Small intestine (tissue), 7 donors: ENCODE results near the gene LRRC56. TPM values are rescaled to one million over a fixed set of nuclear protein-coding genes. Genes with fewer than 3 reads are reported as not detected.

Experiments used
- DNase-seq, 2 donors: peaks; one replicate each; pipeline versions ENCODE4 v3.0.0 to v3.0.0-alpha.2; 2013
- FAIRE-seq: peaks from 2 replicates; lab custom pipeline; 2012; peaks lifted over from hg19 to GRCh38; lab: Jason Lieb, UNC
- H3K27ac ChIP-seq, 3 donors: one replicate each; pipeline ENCODE4 v1.5.1; 2013; ENCODE audit warnings: low read length in 2 of 3, mild to moderate bottlenecking in 2 of 3, control low read depth in 1 of 3, inconsistent platforms in 1 of 3, low read depth in 1 of 3, moderate library complexity in 1 of 3
- H3K27me3 ChIP-seq, 3 donors: one replicate each; pipeline ENCODE4 v1.6.1; 2013; ENCODE audit warnings: low read length in 3 of 3, inconsistent platforms in 1 of 3; ENCODE audit not compliant: control insufficient read depth in 3 of 3, insufficient read depth in 3 of 3
- H3K36me3 ChIP-seq, 3 donors: one replicate each; pipeline ENCODE4 v1.6.1; 2013; ENCODE audit warnings: low read length in 3 of 3, inconsistent platforms in 1 of 3, low read depth in 1 of 3, mild to moderate bottlenecking in 1 of 3, moderate library complexity in 1 of 3; ENCODE audit not compliant: control insufficient read depth in 3 of 3, insufficient read depth in 2 of 3
- H3K4me1 ChIP-seq, 3 donors: one replicate each; pipeline ENCODE4 v1.6.1; 2013; ENCODE audit warnings: low read length in 2 of 3, inconsistent platforms in 1 of 3, low read depth in 1 of 3, mild to moderate bottlenecking in 1 of 3, moderate library complexity in 1 of 3; ENCODE audit not compliant: control insufficient read depth in 3 of 3, insufficient read depth in 2 of 3
- H3K4me3 ChIP-seq, 3 donors: one replicate each; pipeline ENCODE4 v1.5.1; 2013; ENCODE audit warnings: low read length in 3 of 3, control low read depth in 1 of 3, inconsistent platforms in 1 of 3, low read depth in 1 of 3, mild to moderate bottlenecking in 1 of 3, moderate library complexity in 1 of 3
- H3K9me3 ChIP-seq, 2 donors: one replicate each; pipeline ENCODE4 v1.6.1; 2013; ENCODE audit warnings: low read depth in 1 of 2, low read length in 1 of 2; ENCODE audit not compliant: control insufficient read depth in 2 of 2, insufficient read depth in 1 of 2
- WGBS, 3 donors: extraction: QIAGEN DNeasy Blood & Tissue Kit; methylation state at CpG; one replicate each; pipeline ENCODE4 v1.1.7; 2013; 5-methylcytosine and 5-hydroxymethylcytosine counted together
- polyA plus RNA-seq, 4 donors: library from polyadenylated mRNA; stranded (reverse) in 3 of 4; unstranded in 1 of 4; fragments of 200-250 nt in 3 of 4; fragments of 120-200 nt in 1 of 4; gene quantifications; one replicate each; pipeline versions ENCODE4 v1.2.1 to v1.2.3, GENCODE V29; 2013
- donor health status: healthy with polysubstance abuse.
- donor health status: control.
- donor health status: control.
- donor health status: Bipolar disorder and iron deficiency.
- donor health status: healthy.

Gene LRRC56
- polyA plus RNA-seq, 4 donors: 0.54 to 2.7 (median 1.0) TPM

DNA sequence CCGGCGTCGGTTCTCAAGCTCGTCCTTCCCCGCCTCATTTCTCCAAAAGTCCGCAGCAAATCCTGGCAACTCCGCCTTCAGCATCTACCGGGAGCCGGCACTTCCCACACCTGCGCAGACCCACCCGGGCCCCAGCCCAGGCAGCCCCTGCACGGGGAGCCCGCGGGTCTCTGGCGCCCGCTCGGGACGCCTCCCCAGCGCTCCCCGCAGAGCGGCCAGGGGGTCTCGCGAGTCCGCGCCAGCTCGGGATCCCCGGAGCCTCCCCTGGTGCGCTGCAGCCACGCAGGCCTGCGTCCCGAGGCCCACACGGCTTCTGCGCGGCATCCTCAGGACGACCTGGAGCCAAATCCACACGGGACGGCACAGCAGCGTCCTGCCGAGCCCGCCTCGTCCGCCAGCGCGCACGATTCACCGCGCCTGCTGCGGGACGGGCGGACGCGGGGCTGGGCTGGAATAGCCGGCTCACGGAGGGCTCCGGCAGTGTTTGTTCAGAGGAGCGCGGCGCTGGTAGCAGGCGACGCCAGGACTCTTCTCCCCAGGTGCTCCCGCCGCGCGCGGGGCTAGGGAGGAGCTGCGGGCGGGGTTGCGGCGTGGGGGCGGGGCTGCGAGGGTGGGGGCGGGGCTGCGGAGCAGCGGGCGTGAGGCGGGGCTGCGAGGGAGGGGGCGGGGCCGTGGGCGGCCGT lies 38.1 kb downstream of the LRRC56 start:
- Histone ChIP-seq H3K36me3 (peaks cover 0 to 27% (median 0%) of the 10 kb centered on the region in 3 donors), H3K27ac (peak overlapping the region in 2 of 3 donors; percentile 17 to 49), H3K4me1 (peaks cover 15 to 44% (median 32%) of the 10 kb centered on the region in 3 donors), H3K9me3 (no peaks in the 10 kb centered on the region), H3K27me3 (peaks cover 0 to 22% (median 7%) of the 10 kb centered on the region in 3 donors), H3K4me3 (peak overlapping the region; percentile 35 to 64 (median 40))
- DNase-seq (peak; percentile 82 to 83), FAIRE-seq (no peak)
- 1% methylated on average over 61 to 77 of the region's 81 CpGs for WGBS, 3 donors

DNA sequence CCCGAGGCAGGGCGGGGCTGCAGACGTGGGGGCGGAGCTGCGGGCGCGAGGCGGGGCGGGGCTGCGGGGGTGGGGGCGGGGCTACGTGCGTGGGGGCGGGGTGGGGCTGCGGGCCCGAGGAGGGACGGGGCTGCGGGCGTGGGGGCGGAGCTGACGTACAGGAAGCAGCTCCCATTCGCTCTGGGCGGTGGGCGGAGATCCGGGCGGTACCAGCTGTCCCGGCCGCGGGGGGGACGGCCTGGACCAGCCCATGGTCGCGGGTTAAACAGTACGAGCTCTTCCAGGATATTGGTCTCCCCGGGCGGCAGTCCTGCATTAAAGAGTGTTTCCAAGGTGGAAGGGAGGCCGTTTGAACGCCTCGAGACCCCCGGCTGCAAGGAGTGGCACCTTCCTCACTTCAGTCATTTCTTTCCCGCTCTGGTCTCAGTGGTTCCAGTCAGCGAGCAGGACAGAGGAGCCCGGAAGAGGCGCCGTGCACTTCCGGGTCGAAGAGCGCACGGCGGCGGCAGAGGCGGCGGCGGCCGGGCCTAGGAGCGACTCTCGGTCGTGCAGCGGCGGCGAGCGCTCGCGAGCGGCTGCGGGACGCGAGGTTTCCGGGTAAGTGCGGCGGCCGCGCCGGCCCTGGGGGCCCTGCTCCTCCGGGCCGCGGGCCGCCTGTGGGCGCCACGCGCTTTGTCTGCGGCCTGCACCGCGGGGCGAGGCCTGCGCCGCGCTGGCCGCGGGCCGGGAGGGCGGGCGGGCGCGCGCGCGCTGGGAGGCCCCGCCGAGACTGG lies 38.9 kb downstream of the LRRC56 start, which contains the start of gene PHRF1:
Gene PHRF1, plus strand, starts transcription at position 475 of the 773 bp plus-strand sequence. CDS start 5,043 bp downstream, outside the sequence.
- no peak for FAIRE-seq

DNA sequence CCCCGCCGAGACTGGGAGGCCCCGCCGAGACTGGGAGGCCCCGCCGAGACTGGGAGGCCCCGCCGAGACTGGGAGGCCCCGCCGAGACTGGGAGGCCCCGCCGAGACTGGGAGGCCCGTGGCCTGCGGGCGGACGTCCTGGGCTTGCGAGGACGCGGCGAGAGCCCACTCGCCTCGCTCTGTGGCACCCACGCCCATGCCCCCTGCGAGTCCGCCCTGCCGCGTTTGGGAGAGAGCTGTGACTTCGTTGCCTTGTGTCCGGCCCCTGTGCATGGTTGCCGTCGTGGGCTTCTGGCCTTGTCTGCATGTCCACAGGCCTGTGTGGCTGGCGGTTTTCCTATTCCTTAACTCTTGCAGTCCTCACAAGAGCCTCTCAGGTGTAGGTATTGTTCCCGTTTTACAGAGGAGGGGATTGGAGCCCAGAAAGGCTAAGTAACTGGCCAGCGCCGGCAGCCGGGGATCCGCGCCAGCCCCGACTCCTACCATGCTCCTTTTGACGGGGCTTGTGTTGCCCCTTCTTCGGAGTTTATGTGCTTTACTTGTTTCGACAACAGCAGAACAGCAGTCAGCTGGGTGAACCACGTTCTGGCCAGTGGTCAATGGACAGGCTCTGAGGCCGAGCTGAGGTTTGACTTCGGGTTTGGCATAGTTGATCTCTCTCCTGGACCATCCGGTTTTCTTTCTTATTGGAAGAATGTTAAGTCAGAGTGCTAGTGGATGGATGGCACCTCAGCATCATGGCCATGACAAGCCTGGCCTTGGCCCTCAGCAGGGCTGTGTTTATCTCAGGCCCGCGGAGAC lies 39.7 kb downstream of the LRRC56 start:
- H3K4me3 ChIP-seq: peak overlapping the region; percentile 77 to 92 (median 88)
- 2 to 3% (median 3%) methylated on average over 34 to 45 of the region's 48 CpGs for WGBS, 3 donors
- H3K36me3 ChIP-seq: peaks cover 0 to 38% (median 3%) of the 10 kb centered on the region in 3 donors
- H3K27me3 ChIP-seq: peaks cover 0 to 22% (median 5%) of the 10 kb centered on the region in 3 donors
- H3K9me3 ChIP-seq: no peaks in the 10 kb centered on the region
- H3K4me1 ChIP-seq: peaks cover 16 to 49% (median 32%) of the 10 kb centered on the region in 3 donors
- peak overlapping the region; percentile 69 to 92 (median 82) for H3K27ac ChIP-seq
- DNase-seq (peak in 1 of 2 donors; percentile 55), FAIRE-seq (no peak)

More for the DNA sequence above, 38.9 kb downstream of the LRRC56 start, which contains the start of gene PHRF1:
- peaks cover 16 to 46% (median 32%) of the 10 kb centered on the region in 3 donors for H3K4me1 ChIP-seq
- 0 to 1% (median 1%) methylated on average over 40 to 99 of the region's 99 CpGs for WGBS, 3 donors
- DNase-seq: peak; percentile 91 to 97
- peak within 1 kb of the TSS; percentile 88 to 95 (median 92) for H3K4me3 ChIP-seq
- peaks cover 0 to 30% (median 0%) of the 10 kb centered on the region in 3 donors for H3K36me3 ChIP-seq
- no peaks in the 10 kb centered on the region for H3K9me3 ChIP-seq
- peak within 1 kb of the TSS; percentile 83 to 99 (median 96) for H3K27ac ChIP-seq
- peaks cover 0 to 22% (median 7%) of the 10 kb centered on the region in 3 donors for H3K27me3 ChIP-seq

DNA sequence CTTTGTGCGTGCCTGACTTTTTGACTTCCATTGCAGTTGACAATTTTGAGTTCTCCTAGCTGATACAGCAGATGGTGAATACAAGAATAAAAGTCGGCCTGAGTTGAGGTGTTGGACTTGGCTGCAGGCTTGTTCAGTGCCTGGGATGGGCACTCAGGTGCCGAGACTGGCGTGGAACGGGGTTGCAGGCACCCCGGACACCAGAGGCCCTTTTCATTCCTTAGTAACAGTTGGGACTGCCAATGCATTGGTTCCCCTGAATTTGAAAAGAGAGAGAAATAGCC lies 40.2 kb downstream of the LRRC56 start:
- peaks cover 16 to 49% (median 32%) of the 10 kb centered on the region in 3 donors for H3K4me1 ChIP-seq
- WGBS, 3 donors: 17 to 50% (median 33%) methylated on average over 6 of the region's 6 CpGs
- DNase-seq: no peak
- H3K27me3 ChIP-seq: peaks cover 0 to 22% (median 5%) of the 10 kb centered on the region in 3 donors
- peak overlapping the region; percentile 69 to 92 (median 82) for H3K27ac ChIP-seq
- no peaks in the 10 kb centered on the region for H3K9me3 ChIP-seq
- FAIRE-seq: no peak
- H3K36me3 ChIP-seq: peaks cover 0 to 43% (median 3%) of the 10 kb centered on the region in 3 donors
- peak overlapping the region; percentile 77 to 92 (median 88) for H3K4me3 ChIP-seq

DNA sequence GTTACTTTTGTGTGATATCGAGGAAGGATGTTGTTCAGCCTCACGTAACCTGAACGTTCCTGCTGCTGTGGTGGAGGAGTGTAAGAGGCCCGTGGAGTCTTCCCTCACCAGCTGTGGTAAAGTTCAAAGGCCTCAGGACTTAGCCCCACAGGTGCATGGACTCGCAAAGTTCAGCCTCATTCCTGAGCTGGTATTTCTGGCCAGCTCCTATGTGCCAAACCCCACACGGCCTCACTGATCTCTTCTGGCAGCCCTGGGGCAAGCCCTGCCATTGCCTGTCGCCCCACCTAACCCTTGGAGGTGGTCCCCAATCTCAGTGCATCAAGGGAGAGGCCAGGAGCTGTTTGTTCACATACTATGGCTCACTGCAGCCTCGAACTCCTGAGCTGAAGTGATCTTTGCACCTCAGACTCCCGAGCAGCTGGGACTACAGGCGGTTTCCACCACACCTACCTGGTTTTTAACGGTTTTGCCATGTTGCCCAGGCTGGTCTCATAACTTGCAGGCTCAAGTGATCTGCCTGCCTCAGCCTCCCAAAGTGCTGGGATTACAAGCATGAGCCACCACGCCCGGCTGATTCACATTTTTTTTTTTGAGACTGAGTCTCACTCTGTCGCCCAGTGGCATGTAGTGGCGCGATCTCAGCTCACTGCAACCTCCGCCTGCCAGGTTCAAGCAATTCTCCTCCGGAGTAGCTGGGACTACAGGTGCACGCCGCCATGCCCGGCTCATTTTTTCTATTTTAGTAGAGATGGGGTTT lies 41.1 kb downstream of the LRRC56 start:
- peaks cover 3 to 52% (median 3%) of the 10 kb centered on the region in 3 donors for H3K36me3 ChIP-seq
- H3K27me3 ChIP-seq: peaks cover 0 to 14% (median 5%) of the 10 kb centered on the region in 3 donors
- peak overlapping the region; percentile 50 to 92 (median 82) for H3K27ac ChIP-seq
- peak overlapping the region in 2 of 3 donors; percentile 77 to 92 for H3K4me3 ChIP-seq
- 38 to 62% (median 44%) methylated on average over 21 of the region's 21 CpGs for WGBS, 3 donors
- H3K9me3 ChIP-seq: no peaks in the 10 kb centered on the region
- FAIRE-seq (no peak), DNase-seq (peak; percentile 59 to 75)
- H3K4me1 ChIP-seq: peaks cover 16 to 46% (median 32%) of the 10 kb centered on the region in 3 donors

DNA sequence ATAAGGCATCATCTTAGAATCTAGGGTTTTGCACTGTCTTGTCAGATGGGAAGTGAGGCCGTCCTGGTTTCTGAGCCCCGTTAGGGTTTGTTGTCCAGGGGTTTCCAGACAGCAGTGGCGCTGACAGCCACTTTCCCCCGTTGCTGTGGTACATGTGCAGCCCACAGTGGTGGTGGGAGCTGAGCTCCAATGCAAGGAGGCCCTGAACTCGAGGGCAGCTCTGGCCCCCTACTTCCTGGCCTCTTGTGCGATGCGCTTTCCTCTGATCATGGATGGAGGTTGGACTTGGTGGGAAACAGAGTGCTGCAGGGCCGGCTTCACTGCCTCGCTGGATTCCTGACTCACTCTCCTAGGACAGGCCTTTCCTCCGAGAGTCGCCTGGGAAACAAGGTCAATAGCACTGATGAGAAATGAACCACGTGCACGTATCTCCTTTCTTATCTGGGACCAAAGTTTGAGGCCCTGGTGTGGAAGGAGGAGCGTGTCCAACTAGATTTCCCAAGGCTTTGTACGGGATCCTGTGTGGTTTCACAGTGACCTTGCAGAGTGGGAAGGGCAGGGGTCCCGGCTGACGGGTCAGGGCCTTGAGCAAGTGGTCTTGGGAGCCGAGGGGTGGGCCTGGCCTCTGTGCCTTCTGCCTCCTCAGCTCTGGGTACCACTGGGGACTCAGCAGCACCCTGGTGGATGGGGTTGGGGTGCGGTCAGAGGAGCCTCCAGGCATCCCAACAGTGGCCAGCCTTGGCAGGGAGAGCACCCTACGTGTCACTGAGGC lies 42.7 kb downstream of the LRRC56 start:
- DNase-seq (peak; percentile 91 to 96), FAIRE-seq (no peak)
- H3K36me3 ChIP-seq: peaks cover 3 to 68% (median 8%) of the 10 kb centered on the region in 3 donors
- H3K27ac ChIP-seq: peak overlapping the region; percentile 57 to 92 (median 74)
- H3K9me3 ChIP-seq: no peaks in the 10 kb centered on the region
- H3K4me1 ChIP-seq: peaks cover 15 to 37% (median 27%) of the 10 kb centered on the region in 3 donors
- no peak overlapping the region for H3K4me3 ChIP-seq
- WGBS, 3 donors: 30 to 66% (median 49%) methylated on average over 20 of the region's 20 CpGs
- peaks cover 0 to 2% (median under 1%) of the 10 kb centered on the region in 3 donors for H3K27me3 ChIP-seq

DNA sequence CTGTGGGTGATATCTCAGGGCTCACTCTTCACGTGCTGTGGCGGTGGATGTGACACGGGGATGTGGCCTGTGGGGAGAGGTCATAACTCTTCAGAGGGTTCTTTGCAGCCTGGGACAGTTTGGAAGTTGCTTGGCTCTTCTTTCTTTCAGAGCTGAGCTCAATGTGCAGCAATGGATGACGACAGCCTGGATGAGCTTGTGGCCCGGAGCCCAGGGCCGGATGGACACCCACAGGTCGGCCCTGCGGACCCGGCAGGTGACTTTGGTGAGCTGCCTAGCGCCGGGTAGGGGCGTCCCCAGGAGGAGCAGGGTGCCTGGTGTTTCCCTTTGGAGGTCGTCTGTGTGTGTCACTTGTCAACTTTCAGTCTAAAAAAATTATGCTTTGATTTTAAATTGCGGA lies 44.0 kb downstream of the LRRC56 start:
- WGBS, 3 donors: 79 to 85% (median 82%) methylated on average over 14 of the region's 14 CpGs
- H3K4me3 ChIP-seq: no peak overlapping the region
- peaks cover 6 to 80% (median 8%) of the 10 kb centered on the region in 3 donors for H3K36me3 ChIP-seq
- DNase-seq: no peak
- H3K4me1 ChIP-seq: peaks cover 15 to 34% (median 27%) of the 10 kb centered on the region in 3 donors
- H3K27ac ChIP-seq: peak overlapping the region in 1 of 3 donors; percentile 92
- no peaks in the 10 kb centered on the region for H3K9me3 ChIP-seq
- no peaks in the 10 kb centered on the region for H3K27me3 ChIP-seq
- no peak for FAIRE-seq
